Urinary bladder (tissue), 4 donors: ENCODE data around the gene FAM120A. TPM values are rescaled to one million over a fixed set of nuclear protein-coding genes. Genes with fewer than 3 reads are reported as not detected.

Experiments
- DNase-seq: peaks from one replicate; pipeline ENCODE4 v3.0.0-alpha.2; 2015; ENCODE audit errors: extremely low spot score
- H3K27ac ChIP-seq: one replicate; pipeline ENCODE4 v1.5.1; 2013; ENCODE audit warnings: low read depth, mild to moderate bottlenecking, moderate library complexity
- H3K36me3 ChIP-seq: one replicate; pipeline ENCODE4 v1.6.1; 2013; ENCODE audit warnings: mild to moderate bottlenecking, moderate library complexity; ENCODE audit not compliant: insufficient read depth
- H3K4me1 ChIP-seq: one replicate; pipeline ENCODE4 v1.6.1; 2013; ENCODE audit warnings: mild to moderate bottlenecking, moderate library complexity; ENCODE audit not compliant: insufficient read depth
- H3K4me3 ChIP-seq: one replicate; pipeline ENCODE4 v1.5.1; 2013; ENCODE audit warnings: low read depth, low read length
- WGBS: extraction: QIAGEN DNeasy Blood & Tissue Kit; methylation state at CpG from one replicate; pipeline ENCODE4 v1.1.7; 2013; 5-methylcytosine and 5-hydroxymethylcytosine counted together
- polyA plus RNA-seq: library from polyadenylated mRNA; stranded (reverse); fragments of 200-250 nt; gene quantifications from one replicate; pipeline ENCODE4 v1.2.3, GENCODE V29; 2013
- total RNA-seq: library from RNA; depleted of rRNA; stranded (reverse); fragments of >200 nt; gene quantifications from one replicate; pipeline ENCODE4 v1.2.3, GENCODE V29; 2014
- donor health status: healthy with polysubstance abuse.
- donor health status: healthy.

The FAM120A gene
- total and polyA plus RNA-seq, 2 donors: 67.9 to 101 TPM

DNA sequence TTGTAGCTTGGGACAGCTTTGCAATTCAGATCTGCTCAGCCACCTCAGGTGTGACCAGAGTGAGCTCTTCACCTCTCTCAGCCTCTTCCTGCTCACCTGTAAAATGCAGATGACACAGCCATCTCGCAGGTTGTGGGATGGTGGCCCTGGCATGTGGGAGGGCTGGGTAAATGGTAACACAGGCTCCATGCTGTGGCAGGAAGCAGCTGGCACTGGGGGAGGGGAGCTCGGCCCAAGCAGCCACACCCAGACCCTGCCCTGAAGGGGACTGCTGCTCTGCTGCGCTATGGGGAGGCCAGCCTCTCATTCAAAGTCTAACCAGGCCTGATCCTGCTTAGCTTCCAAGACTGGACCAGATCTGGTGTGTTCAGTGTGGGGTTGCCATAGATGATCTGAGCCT, 149.0 kb downstream of the FAM120A start:
- WGBS: 52% methylated on average over 3 of the region's 3 CpGs
- H3K4me3 ChIP-seq: no peak overlapping the region
- no peaks in the 10 kb centered on the region for H3K4me1 ChIP-seq
- no peaks in the 10 kb centered on the region for H3K36me3 ChIP-seq
- no peak for DNase-seq
- no peak overlapping the region for H3K27ac ChIP-seq

DNA sequence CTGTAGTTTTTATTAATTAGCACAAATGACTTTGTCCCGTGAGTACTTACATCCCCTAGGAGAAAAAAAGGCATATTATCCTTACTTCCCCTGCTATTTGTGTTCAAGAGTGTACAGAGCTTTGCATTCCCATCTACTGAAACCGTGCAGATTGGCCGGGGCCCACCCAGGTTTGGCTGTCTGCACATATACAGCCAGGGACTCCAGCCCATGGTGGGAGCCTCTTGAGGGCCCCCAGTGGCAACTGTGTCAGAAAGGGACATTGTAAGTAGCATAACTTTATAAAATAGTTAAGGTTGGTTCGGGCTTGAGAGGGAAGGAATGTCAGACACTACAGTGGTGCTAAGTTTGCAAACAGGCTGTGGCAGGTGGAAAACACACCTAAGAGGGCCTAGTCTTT, 149.6 kb downstream of the FAM120A start:
- Histone ChIP-seq H3K4me1 (no peaks in the 10 kb centered on the region), H3K4me3 (no peak overlapping the region), H3K27ac (no peak overlapping the region), H3K36me3 (no peaks in the 10 kb centered on the region)
- DNase-seq: no peak
- WGBS: 66% methylated on average over 4 of the region's 4 CpGs

DNA sequence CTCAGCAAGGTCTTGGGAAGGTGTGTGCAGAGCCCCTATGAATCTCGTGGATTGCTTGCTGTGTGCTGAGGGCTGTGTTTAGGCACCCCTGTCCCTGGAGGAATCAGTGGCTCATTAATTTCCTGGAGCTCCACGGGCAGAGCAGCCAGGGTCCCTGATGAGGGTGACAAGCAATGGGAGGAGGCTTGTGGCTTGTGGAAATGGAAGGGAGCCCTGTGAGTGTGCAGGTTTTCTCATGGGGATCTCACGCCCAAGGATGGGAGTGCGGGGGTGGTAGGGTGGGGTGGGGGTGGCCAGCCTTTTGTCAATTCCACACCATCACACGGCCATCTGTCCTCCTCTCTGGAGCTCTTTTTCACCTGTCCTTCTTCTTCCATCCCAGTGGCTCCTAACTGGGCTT, 150.2 kb downstream of the FAM120A start:
- no peaks in the 10 kb centered on the region for H3K36me3 ChIP-seq
- no peak for DNase-seq
- WGBS: 84% methylated on average over 5 of the region's 5 CpGs
- H3K4me1 ChIP-seq: no peaks in the 10 kb centered on the region
- no peak overlapping the region for H3K4me3 ChIP-seq
- no peak overlapping the region for H3K27ac ChIP-seq

DNA sequence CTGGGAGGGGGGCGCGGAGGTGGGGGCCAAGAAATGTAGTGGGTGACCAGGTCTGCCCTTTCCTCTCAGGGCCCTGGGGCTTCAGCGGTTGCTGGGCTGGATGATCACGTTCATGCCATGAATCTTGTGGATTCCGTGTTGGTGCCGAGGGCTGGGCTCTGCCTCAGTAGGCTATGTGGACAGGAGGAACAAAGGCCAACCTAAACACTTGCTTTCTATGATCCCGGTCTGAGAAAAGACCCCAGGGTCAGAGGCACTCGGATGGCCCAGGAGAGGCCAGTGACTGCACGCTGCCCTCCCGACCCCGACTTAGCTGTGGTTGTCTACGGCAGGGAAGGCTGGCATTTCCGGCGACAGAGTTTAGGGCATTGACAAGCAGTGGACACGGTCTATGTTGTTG, 151.5 kb downstream of the FAM120A start:
- no peaks in the 10 kb centered on the region for H3K36me3 ChIP-seq
- H3K4me3 ChIP-seq: no peak overlapping the region
- no peak for DNase-seq
- 94% methylated on average over 15 of the region's 15 CpGs for WGBS
- H3K4me1 ChIP-seq: no peaks in the 10 kb centered on the region
- H3K27ac ChIP-seq: no peak overlapping the region

DNA sequence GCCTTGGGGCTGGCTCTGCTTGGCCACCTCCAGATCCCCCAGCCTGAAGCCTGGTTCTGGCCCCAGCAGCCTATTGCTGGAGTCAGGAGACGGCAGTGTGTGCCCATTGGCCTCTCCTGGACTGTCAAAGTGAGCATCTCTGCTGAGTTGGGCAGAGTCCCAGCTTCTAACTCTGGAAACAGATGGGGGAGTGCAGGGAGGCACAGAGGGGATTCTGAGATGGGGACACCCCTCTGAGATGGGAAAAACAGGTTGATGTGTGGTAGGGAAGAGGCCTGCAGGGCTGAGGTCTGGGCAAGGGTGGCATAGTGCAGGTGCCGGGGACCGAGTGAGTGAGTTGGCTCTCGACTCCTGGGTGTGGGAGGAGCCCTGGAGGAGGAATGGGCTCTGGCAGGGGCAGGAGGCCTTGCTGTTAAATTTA, 152.4 kb downstream of the FAM120A start:
- H3K4me3 ChIP-seq: no peak overlapping the region
- no peaks in the 10 kb centered on the region for H3K4me1 ChIP-seq
- no peaks in the 10 kb centered on the region for H3K36me3 ChIP-seq
- 60% methylated on average over 4 of the region's 4 CpGs for WGBS
- no peak overlapping the region for H3K27ac ChIP-seq
- no peak for DNase-seq

DNA sequence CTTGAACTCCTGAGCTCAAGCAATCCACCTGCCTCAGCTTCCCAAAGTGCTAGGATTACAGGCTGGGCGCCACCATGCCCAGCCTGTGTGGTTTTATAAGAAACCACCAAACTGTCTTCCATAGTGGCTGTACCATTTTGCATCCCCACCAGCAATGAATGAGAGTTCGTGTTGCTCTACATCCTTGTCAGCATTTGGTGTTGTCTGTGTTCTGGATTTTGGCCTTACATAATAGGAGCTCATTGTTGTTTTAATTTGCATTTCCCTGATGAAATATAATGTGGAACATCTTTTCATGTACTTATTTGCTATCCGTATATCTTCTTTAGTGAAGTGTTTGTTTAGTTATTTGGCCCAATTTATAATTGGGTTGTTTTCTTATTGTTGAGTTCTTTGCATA, 154.7 kb downstream of the FAM120A start:
- no peaks in the 10 kb centered on the region for H3K36me3 ChIP-seq
- no peak overlapping the region for H3K4me3 ChIP-seq
- H3K4me1 ChIP-seq: no peaks in the 10 kb centered on the region
- no peak overlapping the region for H3K27ac ChIP-seq
- WGBS: 66% methylated on average over 3 of the region's 3 CpGs
- DNase-seq: no peak

DNA sequence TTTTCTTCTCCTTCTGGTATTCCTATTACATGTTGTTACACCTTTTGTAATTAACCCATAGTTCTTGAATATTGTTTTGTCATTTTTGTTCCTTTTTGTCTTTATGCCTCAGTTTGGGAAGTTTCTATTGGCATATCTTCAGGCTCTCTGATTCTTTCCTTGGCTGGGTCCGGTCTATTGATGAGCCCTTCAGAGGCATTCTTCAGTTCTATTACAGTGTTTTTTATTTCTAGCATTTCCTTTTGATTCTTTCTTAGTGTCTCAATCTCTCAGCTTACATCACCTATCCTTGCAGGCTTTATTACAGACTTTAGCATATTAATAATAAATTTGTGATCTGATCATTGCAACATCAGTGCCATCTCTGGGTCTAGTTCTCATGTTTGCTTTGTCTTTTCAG, 158.7 kb downstream of the FAM120A start:
- H3K4me1 ChIP-seq: peaks cover 4% of the 10 kb centered on the region
- 100% methylated on average over 1 of the region's 1 CpG for WGBS
- no peak overlapping the region for H3K27ac ChIP-seq
- no peak for DNase-seq
- H3K4me3 ChIP-seq: no peak overlapping the region
- H3K36me3 ChIP-seq: no peaks in the 10 kb centered on the region

DNA sequence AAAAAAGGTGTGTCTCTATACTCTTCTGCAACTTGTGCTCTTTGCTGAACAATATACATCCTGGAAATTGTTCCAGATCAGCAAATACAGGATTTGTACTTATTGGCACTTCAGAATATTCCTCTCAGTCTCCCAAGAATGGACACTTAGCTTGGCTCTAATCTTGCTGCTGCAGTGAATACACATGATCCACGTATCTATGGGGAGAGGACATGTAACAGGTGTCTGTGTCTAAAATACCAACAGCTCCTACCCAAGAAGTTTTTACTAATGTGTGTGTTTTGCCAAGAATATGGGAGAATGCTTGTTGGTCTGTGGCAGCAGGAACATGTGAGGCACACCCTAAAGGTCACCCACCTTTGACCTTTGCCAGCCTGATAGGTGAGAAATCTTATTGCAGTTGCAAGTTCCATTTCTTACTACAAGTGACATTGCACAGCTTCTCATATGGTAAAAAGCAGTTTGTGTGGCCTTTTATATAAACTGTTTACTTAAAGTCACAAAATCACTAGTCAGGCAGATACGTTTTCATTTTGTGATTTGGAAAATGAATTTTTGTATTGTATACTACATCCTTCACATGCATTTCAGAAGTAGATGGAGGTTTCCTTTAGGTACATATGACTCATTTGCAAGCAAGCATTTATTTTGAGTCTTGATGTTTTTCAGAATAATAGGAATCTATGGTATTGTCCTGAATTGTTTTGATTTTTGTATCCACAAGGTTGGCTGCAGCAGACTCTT, 160.7 kb downstream of the FAM120A start:
- no peaks in the 10 kb centered on the region for H3K36me3 ChIP-seq
- WGBS: 43% methylated on average over 2 of the region's 2 CpGs
- peaks cover 4% of the 10 kb centered on the region for H3K4me1 ChIP-seq
- no peak for DNase-seq
- H3K4me3 ChIP-seq: no peak overlapping the region
- H3K27ac ChIP-seq: no peak overlapping the region

DNA sequence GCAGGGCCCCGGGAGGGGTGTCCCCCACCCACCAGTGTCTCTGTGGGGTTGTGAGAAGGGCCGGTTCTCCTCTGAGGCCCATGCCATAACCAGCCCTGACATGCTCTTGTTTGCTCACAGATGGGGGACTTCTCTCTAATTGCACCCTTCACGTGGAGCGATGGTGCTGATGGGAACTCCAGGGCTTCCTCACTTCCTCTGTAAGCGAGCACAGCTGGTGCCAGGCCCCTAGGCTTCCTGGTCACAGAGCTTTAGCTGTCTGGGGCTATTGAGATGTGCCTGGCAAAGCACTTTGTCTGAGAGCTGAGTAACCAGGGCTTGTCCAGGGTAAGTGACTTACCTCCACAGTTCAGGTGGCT, 161.3 kb downstream of the FAM120A start:
- DNase-seq: peak; percentile 28
- Histone ChIP-seq H3K4me3 (no peak overlapping the region), H3K4me1 (peaks cover 4% of the 10 kb centered on the region), H3K36me3 (no peaks in the 10 kb centered on the region), H3K27ac (no peak overlapping the region)
- WGBS: 44% methylated on average over 5 of the region's 5 CpGs

DNA sequence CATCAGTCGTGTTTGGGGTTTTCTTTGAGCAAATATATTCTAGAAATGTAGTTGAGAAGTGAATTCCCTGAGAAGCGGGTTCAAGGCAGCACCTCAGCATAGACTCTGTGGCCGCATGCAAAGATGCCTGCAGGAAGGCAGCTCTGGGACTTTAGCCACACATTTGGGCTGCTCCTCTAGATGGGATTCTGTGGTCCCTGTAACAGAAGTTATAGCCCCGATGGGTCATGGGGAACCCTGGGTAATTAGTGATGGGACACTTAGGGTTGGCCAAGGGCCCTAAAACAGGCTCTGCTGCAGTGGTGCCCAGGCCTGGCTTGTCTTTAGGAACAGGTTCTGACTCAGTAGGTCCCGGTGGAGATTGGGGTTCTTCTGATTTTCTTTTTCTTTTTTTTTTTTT, 161.7 kb downstream of the FAM120A start:
- DNase-seq: no peak
- no peak overlapping the region for H3K4me3 ChIP-seq
- no peak overlapping the region for H3K27ac ChIP-seq
- 90% methylated on average over 5 of the region's 5 CpGs for WGBS
- no peaks in the 10 kb centered on the region for H3K36me3 ChIP-seq
- peaks cover 4% of the 10 kb centered on the region for H3K4me1 ChIP-seq

DNA sequence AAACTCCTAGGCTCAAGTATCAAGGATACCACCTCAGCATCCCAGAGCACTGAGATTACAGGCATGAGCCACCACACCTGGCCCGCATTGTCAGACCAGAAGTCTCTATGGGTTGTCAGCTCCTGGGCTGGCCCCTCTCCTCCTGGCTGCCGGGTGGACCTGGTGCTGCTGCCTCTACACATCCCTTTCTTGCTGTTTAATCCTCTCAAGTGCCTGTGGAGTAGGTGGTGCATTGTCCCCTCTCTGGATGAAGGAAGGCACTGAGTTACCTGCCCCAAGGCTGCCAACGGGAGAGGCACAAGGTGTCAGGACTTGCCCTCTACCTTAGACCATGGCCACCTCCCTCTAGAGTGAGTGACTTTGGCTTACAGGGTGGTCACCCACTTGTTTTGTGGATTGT, 162.3 kb downstream of the FAM120A start:
- H3K36me3 ChIP-seq: no peaks in the 10 kb centered on the region
- no peak for DNase-seq
- 56% methylated on average over 3 of the region's 3 CpGs for WGBS
- H3K4me1 ChIP-seq: peaks cover 4% of the 10 kb centered on the region
- no peak overlapping the region for H3K27ac ChIP-seq
- H3K4me3 ChIP-seq: no peak overlapping the region

DNA sequence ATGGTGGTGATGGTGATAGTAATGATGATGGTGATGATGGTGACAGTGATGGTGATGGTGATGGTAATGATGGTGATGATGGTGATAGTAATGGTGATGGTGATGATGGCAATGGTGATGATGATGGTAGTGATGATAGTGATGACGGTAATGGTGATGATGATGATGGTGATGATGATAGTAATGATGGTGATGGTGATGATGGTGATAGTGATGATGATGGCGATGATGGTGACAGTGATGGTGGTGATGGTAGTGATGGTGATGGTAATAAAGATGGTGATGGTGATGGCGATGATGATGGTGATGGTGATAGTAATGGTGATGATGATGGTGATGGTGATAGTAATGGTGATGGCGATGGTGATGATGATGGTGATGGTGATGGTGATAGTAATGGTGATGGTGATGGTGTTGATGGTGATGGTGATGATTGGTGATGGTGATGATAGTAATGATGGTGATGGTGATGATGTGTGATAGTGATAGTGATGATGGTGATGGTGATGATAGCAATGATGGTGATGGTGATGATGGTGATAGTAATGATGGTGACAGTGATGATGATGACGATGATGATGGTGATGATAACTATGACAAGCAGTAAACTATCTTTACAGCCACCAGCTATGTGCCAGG, 163.5 kb downstream of the FAM120A start:
- H3K36me3 ChIP-seq: no peaks in the 10 kb centered on the region
- H3K4me3 ChIP-seq: no peak overlapping the region
- DNase-seq: no peak
- no peak overlapping the region for H3K27ac ChIP-seq
- 86% methylated on average over 5 of the region's 5 CpGs for WGBS
- peaks cover 4% of the 10 kb centered on the region for H3K4me1 ChIP-seq
